Activated T-cell treated with anti-CD3 and anti-CD28 coated beads, Interleukin-2, amount 50 U/mL, for 4 hours (primary cell): Measurements from ENCODE around the gene DDI2. TPM values are rescaled to one million over a fixed set of nuclear protein-coding genes. Genes with fewer than 3 reads are reported as not detected.

Experiments
- ATAC-seq, 2 donors: fragments of 200-7000 bp; cut with Tn5 transposase; one replicate each; pipeline ENCODE4 v1.10.0; 2021
- DNase-seq: peaks from one replicate; pipeline ENCODE4 v3.0.0-alpha.2; 2020
- H3K27me3 Mint-ChIP-seq: one replicate; pipeline ENCODE4 v1.8.0; 2021; ENCODE audit warnings: low read depth, mixed read lengths
- H3K36me3 Mint-ChIP-seq: one replicate; pipeline ENCODE4 v1.8.0; 2022; ENCODE audit warnings: mixed read lengths; ENCODE audit not compliant: insufficient read depth
- H3K4me1 Mint-ChIP-seq: one replicate; pipeline ENCODE4 v1.8.0; 2021; ENCODE audit warnings: low read depth, mixed read lengths
- H3K4me3 Mint-ChIP-seq: one replicate; pipeline ENCODE4 v1.8.0; 2021; ENCODE audit warnings: mild to moderate bottlenecking, moderate library complexity, mixed read lengths
- H3K9me3 Mint-ChIP-seq: one replicate; pipeline ENCODE4 v1.8.0; 2021; ENCODE audit warnings: mixed read lengths
- total RNA-seq, 3 donors: library from RNA; stranded (reverse); gene quantifications; one replicate each; pipeline ENCODE4 v1.2.1, GENCODE V29; 2021

The DDI2 gene
- total RNA-seq, result 10 to 100 TPM; 50.1 to 65.4 (median 58.2) TPM

- no peaks in the 10 kb centered on the region for H3K27me3 Mint-ChIP-seq
- DNase-seq (peak; percentile 92), ATAC-seq (peak; percentile 96)
- H3K4me1 Mint-ChIP-seq, result peaks cover 43% of the 10 kb centered on the region
- peaks cover 5% of the 10 kb centered on the region for H3K36me3 Mint-ChIP-seq
- peak within 1 kb of the TSS; percentile 90 for H3K4me3 Mint-ChIP-seq
- no peaks in the 10 kb centered on the region for H3K9me3 Mint-ChIP-seq
Measured at GRCh38 chr1:15617173-15618076, at the start of gene DDI2. Gene DDI2 (plus strand): TSS chr1:15617458. CDS start chr1:15617671, 213 bp downstream.

- H3K36me3 Mint-ChIP-seq, result peaks cover 31% of the 10 kb centered on the region
- H3K4me1 Mint-ChIP-seq, result peaks cover 2% of the 10 kb centered on the region
- H3K9me3 Mint-ChIP-seq, result no peaks in the 10 kb centered on the region
- no peak overlapping the region for H3K4me3 Mint-ChIP-seq
- DNase-seq (no peak), ATAC-seq (no peak)
- H3K27me3 Mint-ChIP-seq, result no peaks in the 10 kb centered on the region
Measured at GRCh38 chr1:15568387-15569073, 48.7 kb upstream of the DDI2 start.

DNA sequence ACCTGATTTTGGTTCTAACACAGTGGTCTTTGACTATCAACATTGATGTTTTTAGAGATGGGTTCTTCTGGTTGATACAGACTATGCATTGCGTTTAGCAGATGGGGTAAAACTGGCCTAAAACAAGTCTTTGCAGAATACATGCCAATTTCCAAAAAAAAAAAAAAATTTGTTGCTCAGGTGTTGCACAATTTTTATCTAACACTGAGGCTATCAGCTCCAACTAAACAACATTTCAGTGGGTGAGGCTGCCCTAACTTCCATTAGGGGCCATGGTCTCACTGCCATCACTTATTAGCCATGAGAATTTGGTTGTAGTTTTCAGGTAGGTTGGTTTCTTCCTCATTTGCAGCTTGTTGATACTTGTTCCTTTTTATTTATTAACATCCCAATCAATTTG is 46.4 kb upstream of the DDI2 start:
- H3K4me1 Mint-ChIP-seq, result peaks cover 2% of the 10 kb centered on the region
- H3K9me3 Mint-ChIP-seq, result no peaks in the 10 kb centered on the region
- H3K36me3 Mint-ChIP-seq, result peaks cover 30% of the 10 kb centered on the region
- no peak overlapping the region for H3K4me3 Mint-ChIP-seq
- no peaks in the 10 kb centered on the region for H3K27me3 Mint-ChIP-seq
- ATAC-seq, result no peak
- DNase-seq, result no peak

DNA sequence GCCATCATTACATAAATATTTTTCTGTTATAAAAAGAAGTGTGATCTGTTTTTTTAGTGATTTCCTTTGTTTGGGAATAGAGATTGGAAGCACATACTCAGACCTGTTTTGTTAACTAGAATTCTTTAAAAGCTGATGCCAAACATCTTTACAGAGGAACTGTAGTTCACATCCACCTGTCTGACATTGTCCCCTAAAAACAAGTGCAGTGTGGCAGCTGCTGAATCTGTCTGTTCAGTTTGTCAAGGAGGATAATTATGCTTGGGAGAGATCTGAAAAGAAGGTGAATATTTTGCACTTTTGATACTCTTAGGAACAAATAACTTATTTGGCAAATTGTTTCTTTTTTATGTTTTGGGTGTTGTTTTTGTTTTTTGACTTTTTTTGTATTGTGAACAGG is 46.0 kb upstream of the DDI2 start:
- ATAC-seq (no peak), DNase-seq (no peak)
- Mint-ChIP-seq H3K9me3 (no peaks in the 10 kb centered on the region), H3K36me3 (peaks cover 26% of the 10 kb centered on the region), H3K27me3 (no peaks in the 10 kb centered on the region), H3K4me3 (no peak overlapping the region), H3K4me1 (peaks cover 2% of the 10 kb centered on the region)

GRCh38 chr1:15573477-15573876 is 43.8 kb upstream of the DDI2 start:
- Mint-ChIP-seq H3K4me3 (no peak overlapping the region), H3K27me3 (no peaks in the 10 kb centered on the region), H3K9me3 (no peaks in the 10 kb centered on the region), H3K4me1 (peaks cover 17% of the 10 kb centered on the region), H3K36me3 (peaks cover 16% of the 10 kb centered on the region)
- no peak for ATAC-seq
- no peak for DNase-seq

DNA sequence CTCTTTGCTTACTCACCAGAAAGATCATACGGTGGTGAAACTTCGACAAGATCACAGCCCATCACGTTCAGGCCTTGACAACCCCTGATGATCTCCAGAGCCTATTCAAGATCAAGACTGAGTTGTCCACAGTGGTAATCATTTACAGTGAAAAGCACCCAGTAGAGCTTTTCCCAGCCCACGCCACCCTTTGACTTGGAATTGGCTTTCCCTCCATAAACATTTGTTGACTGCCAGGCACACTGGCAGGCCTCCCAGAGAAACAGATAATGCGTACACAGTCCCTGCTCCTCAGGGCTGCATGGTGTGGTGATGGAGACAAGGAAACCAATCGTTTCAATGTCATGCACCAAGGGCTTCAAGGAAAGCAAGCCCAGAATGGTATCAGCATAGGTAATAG is 42.5 kb upstream of the DDI2 start:
- Mint-ChIP-seq H3K4me3 (no peak overlapping the region), H3K4me1 (peaks cover 28% of the 10 kb centered on the region), H3K36me3 (peaks cover 19% of the 10 kb centered on the region), H3K27me3 (no peaks in the 10 kb centered on the region), H3K9me3 (no peaks in the 10 kb centered on the region)
- no peak for ATAC-seq
- no peak for DNase-seq

GRCh38 chr1:15575549-15576150 is 41.6 kb upstream of the DDI2 start:
- no peak for ATAC-seq
- no peaks in the 10 kb centered on the region for H3K27me3 Mint-ChIP-seq

DNA sequence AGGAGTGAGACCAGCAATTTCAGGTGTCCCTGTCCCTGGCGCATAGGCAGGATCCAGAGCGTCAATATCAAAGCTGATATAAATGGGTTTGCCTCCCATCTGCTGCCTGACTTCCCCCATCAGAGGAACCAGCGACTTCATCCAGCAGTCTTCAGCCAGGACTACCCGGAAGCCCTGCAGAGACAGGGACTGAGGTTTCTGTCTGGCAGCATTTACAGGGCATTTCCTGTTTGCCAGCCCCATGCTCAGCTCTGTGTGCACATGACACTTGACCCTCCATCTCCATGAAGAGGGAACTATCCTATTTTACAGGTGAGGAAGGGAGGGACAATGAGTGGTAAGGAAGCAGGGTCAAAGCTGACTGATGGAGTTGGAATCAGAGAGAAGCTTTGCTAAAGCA is 39.6 kb upstream of the DDI2 start:
- Mint-ChIP-seq H3K9me3 (no peaks in the 10 kb centered on the region), H3K27me3 (no peaks in the 10 kb centered on the region), H3K36me3 (peaks cover 16% of the 10 kb centered on the region), H3K4me3 (no peak overlapping the region), H3K4me1 (peaks cover 36% of the 10 kb centered on the region)
- peak in 1 of 2 donors; percentile 44 for ATAC-seq
- DNase-seq, result no peak

More at GRCh38 chr1:15575549-15576150, 41.6 kb upstream of the DDI2 start:
- peaks cover 17% of the 10 kb centered on the region for H3K36me3 Mint-ChIP-seq
- H3K4me3 Mint-ChIP-seq, result no peak overlapping the region
- peaks cover 34% of the 10 kb centered on the region for H3K4me1 Mint-ChIP-seq
- no peaks in the 10 kb centered on the region for H3K9me3 Mint-ChIP-seq
- no peak for DNase-seq

- ATAC-seq (peak; percentile 58 to 60), DNase-seq (peak; percentile 27)
- Mint-ChIP-seq H3K9me3 (no peaks in the 10 kb centered on the region), H3K4me3 (peak overlapping the region; percentile 29), H3K36me3 (peaks cover 15% of the 10 kb centered on the region), H3K4me1 (peaks cover 48% of the 10 kb centered on the region), H3K27me3 (no peaks in the 10 kb centered on the region)
Measured at GRCh38 chr1:15578921-15579682, 38.2 kb upstream of the DDI2 start.

GRCh38 chr1:15579683-15580047 is 37.6 kb upstream of the DDI2 start:
- H3K4me1 Mint-ChIP-seq, result peaks cover 51% of the 10 kb centered on the region
- no peaks in the 10 kb centered on the region for H3K9me3 Mint-ChIP-seq
- no peak for ATAC-seq
- H3K4me3 Mint-ChIP-seq, result peak overlapping the region; percentile 29
- no peak for DNase-seq
- H3K36me3 Mint-ChIP-seq, result peaks cover 12% of the 10 kb centered on the region
- H3K27me3 Mint-ChIP-seq, result no peaks in the 10 kb centered on the region

- peaks cover 17% of the 10 kb centered on the region for H3K36me3 Mint-ChIP-seq
- H3K9me3 Mint-ChIP-seq, result no peaks in the 10 kb centered on the region
- H3K4me1 Mint-ChIP-seq, result peaks cover 43% of the 10 kb centered on the region
- DNase-seq, result no peak
- H3K27me3 Mint-ChIP-seq, result no peaks in the 10 kb centered on the region
- peak overlapping the region; percentile 79 for H3K4me3 Mint-ChIP-seq
- no peak for ATAC-seq
Measured at GRCh38 chr1:15583016-15583706, 34.1 kb upstream of the DDI2 start.

- peak; percentile 80 to 86 for ATAC-seq
- Mint-ChIP-seq H3K4me3 (peak within 1 kb of the TSS; percentile 84), H3K9me3 (no peaks in the 10 kb centered on the region), H3K4me1 (peaks cover 27% of the 10 kb centered on the region), H3K36me3 (peaks cover 16% of the 10 kb centered on the region), H3K27me3 (no peaks in the 10 kb centered on the region)
- DNase-seq, result peak; percentile 58
Measured at GRCh38 chr1:15584489-15585363, 32.5 kb upstream of the DDI2 start, which contains the start of gene AGMAT. Gene AGMAT (minus strand): TSS chr1:15585051. CDS start chr1:15584967, 84 bp downstream.

DNA sequence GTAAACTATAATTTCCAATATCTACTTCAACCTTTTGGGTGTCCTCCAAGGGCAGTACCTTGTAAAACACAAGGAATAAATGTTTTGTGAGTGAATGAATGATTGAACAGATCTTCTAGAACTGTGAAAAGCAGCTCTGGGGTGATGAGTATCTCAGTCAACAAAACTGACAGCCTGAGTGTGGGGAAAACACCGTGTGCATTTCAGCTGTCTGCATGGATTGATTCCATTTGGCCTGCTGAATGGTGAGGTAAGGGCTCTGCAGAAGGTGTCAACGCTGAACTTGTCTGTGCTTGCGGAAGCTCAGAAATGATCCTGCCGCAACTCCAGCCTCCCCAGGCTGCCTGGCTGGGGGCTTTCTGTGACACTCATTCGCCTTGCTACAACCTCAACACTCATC is 25.0 kb upstream of the DDI2 start:
- H3K9me3 Mint-ChIP-seq, result no peaks in the 10 kb centered on the region
- no peak overlapping the region for H3K4me3 Mint-ChIP-seq
- ATAC-seq, result no peak
- DNase-seq, result no peak
- H3K4me1 Mint-ChIP-seq, result no peaks in the 10 kb centered on the region
- no peaks in the 10 kb centered on the region for H3K27me3 Mint-ChIP-seq
- peaks cover 11% of the 10 kb centered on the region for H3K36me3 Mint-ChIP-seq
